ENCODE results near the gene MRPL36. TPM values are rescaled to one million over a fixed set of nuclear protein-coding genes. Genes with fewer than 3 reads are reported as not detected.

The MRPL36 gene
- total RNA-seq, 1 experiment from 2014 or later, result 116 TPM

DNA sequence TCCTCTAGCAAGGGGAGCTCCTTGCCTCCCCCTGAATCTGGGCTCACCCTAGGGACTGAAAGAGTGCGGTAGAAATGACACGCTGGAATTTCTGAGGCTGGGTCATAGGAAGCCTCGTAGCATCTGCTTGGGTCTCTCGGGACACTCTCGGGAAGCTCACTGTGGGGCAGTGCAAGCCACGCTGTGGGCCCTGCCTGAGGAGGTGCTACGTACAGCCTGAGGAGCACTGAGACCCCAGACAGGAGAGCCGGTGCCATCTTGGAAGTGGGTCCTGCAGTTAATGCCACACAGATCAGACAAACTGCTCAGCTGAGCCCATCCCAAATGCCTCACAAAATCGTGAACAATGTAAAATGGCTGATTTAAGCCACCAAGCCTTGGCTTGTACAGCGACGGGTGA is 1.8 kb downstream of the MRPL36 start:
- intact Hi-C loops (cut with micrococcal nuclease), result no loop called here
- DNase-seq (no peak), ATAC-seq (no peak)
- Histone ChIP-seq H3K27me3 (ENCODE audit: low read length) (no peaks in the 10 kb centered on the region), H4K20me1 (ENCODE audit: low read length) (peaks cover 12% of the 10 kb centered on the region; the same call in 1 of the 2 replicates), H3F3A (ENCODE audit: low read length, unreplicated experiment) (no peaks in the 10 kb centered on the region), H3K9me3 (ENCODE audit: low read length) (no peaks in the 10 kb centered on the region), H3K79me2 (ENCODE audit: low read length) (peaks cover 59% of the 10 kb centered on the region), H3K4me2 (ENCODE audit: low read length) (peak overlapping the region; percentile 95; the same call in 1 of the 2 replicates), H3K27ac (ENCODE audit: low read length) (no peak overlapping the region), H2AFZ (ENCODE audit: low read length) (no peak overlapping the region), H3K9ac (ENCODE audit: low read length) (no peak overlapping the region), H3K9me2 (replicated peaks; ENCODE audit: low read length) (no peaks in the 10 kb centered on the region), H3K4me1 (ENCODE audit: insufficient read depth, low read length) (peaks cover 47% of the 10 kb centered on the region), H3K36me3 (ENCODE audit: low read depth, low read length) (peaks cover 20% of the 10 kb centered on the region), H3K4me3 (ENCODE audit: low read length) (peak overlapping the region; percentile 97; the same call in 1 of the 2 replicates)
- no TSS peak for BruUV-seq (replicated peaks)
- CTCF ChIA-PET, result no interaction called here
- TF ChIP-seq EZH2 (IDR thresholded peaks at IDR 0.05; ENCODE audit: low read length, unreplicated experiment) (no peak), EZH2phosphoT487 (IDR thresholded peaks at IDR 0.05; ENCODE audit: borderline replicate concordance, low read length) (no peak)
- TF ChIP-seq, protein P1, sequence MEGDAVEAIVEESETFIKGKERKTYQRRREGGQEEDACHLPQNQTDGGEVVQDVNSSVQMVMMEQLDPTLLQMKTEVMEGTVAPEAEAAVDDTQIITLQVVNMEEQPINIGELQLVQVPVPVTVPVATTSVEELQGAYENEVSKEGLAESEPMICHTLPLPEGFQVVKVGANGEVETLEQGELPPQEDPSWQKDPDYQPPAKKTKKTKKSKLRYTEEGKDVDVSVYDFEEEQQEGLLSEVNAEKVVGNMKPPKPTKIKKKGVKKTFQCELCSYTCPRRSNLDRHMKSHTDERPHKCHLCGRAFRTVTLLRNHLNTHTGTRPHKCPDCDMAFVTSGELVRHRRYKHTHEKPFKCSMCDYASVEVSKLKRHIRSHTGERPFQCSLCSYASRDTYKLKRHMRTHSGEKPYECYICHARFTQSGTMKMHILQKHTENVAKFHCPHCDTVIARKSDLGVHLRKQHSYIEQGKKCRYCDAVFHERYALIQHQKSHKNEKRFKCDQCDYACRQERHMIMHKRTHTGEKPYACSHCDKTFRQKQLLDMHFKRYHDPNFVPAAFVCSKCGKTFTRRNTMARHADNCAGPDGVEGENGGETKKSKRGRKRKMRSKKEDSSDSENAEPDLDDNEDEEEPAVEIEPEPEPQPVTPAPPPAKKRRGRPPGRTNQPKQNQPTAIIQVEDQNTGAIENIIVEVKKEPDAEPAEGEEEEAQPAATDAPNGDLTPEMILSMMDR (conservative IDR thresholded peaks at IDR 0.05; ENCODE audit: low read depth, low read length), result no peak
- POLR2A ChIA-PET (ENCODE audit: unreplicated experiment), result no interaction called here

DNA sequence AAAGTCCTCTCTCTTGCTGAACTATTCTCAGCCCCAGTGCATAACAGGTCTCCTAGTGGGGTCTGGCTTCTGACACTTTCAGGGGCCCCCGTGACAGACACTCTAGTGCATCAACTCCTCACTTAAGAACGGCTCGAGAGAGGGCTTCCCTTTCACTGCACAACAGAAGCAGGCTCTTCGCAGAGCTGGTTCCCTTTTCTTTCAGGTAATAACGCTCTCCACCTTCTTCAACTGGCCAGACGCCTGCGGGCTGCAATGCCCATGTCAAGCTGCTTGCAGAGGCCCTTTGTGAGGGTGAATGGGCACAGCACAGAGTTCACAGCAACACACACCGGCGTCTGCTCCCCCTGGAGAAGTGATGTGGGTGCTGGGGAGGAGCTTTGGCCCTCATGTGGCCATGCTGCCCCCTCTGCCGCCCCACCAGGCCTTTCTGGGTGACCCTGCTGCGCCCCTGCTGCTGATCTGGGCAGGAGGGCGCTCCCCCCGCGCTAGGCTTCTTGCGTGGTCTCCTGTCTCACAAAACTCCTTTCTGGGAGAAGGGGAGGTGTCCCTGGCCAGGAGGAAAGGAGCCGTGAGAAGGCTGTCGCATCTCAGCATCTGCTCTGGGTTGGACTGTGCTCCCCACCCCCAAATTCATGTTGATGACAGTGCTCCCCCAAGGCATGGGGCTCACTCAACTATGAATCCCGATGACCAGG is 2.4 kb downstream of the MRPL36 start:
- H3K9me3 ChIP-seq (ENCODE audit: low read length), result no peaks in the 10 kb centered on the region
- peak overlapping the region; percentile 95; the same call in 1 of the 2 replicates for H3K4me2 ChIP-seq (ENCODE audit: low read length)
- ChIA-PET POLR2A (ENCODE audit: unreplicated experiment) (no interaction called here), CTCF (no interaction called here)
- H3K4me1 ChIP-seq (ENCODE audit: insufficient read depth, low read length), result peaks cover 47% of the 10 kb centered on the region
- H2AFZ ChIP-seq (ENCODE audit: low read length), result no peak overlapping the region
- no TSS peak for BruUV-seq (replicated peaks)
- peaks cover 17% of the 10 kb centered on the region for H3K36me3 ChIP-seq (ENCODE audit: low read depth, low read length)
- no peaks in the 10 kb centered on the region for H3K9me2 ChIP-seq (replicated peaks; ENCODE audit: low read length)
- peaks cover 12% of the 10 kb centered on the region; the same call in 1 of the 2 replicates for H4K20me1 ChIP-seq (ENCODE audit: low read length)
- H3K9ac ChIP-seq (ENCODE audit: low read length), result no peak overlapping the region
- H3K4me3 ChIP-seq (ENCODE audit: low read length), result no peak overlapping the region
- H3F3A ChIP-seq (ENCODE audit: low read length, unreplicated experiment), result no peaks in the 10 kb centered on the region
- H3K79me2 ChIP-seq (ENCODE audit: low read length), result peaks cover 53% of the 10 kb centered on the region
- no peak overlapping the region for H3K27ac ChIP-seq (ENCODE audit: low read length)
- DNase-seq (no peak), ATAC-seq (no peak)
- TF ChIP-seq EZH2phosphoT487 (IDR thresholded peaks at IDR 0.05; ENCODE audit: borderline replicate concordance, low read length), result no peak
- TF ChIP-seq EZH2 (IDR thresholded peaks at IDR 0.05; ENCODE audit: low read length, unreplicated experiment), result no peak
- TF ChIP-seq, protein P1 (conservative IDR thresholded peaks at IDR 0.05; ENCODE audit: low read depth, low read length), result no peak
- intact Hi-C loops (cut with micrococcal nuclease), result no loop called here
- H3K27me3 ChIP-seq (ENCODE audit: low read length), result no peaks in the 10 kb centered on the region

DNA sequence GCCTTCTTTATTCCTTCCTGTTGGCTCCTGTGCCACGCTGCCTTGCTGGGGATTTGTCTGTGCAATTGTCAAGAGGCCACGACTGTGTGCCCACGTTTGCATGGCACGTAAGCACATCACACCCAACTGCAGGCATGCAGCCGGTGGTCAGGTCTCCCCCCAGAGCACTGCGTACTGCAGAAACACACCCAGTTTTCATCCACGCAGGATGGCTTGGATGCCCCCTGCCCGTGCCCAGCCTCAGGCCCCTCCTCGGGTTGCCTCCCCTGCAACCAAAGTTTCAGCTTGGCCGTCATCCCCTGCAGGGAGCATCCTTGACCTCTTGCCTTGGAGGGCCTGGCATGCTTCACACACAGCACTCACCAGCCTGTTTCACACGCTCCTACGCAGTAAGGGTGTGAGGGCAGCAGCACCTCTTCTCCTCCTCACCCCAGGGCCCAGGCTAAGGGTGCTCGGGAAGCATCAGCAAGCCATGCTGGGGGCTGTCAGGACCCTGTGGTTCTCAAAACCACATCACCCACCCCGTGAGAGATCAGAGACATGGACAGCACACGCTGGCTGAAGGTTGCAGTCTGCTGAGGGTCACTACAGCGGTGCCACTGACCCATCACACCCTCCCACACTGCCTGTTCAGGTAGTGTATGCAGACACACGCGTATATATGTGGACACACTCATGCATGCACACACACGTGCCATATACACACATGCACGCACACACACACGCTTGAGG is 3.1 kb downstream of the MRPL36 start:
- H3K9ac ChIP-seq (ENCODE audit: low read length), result no peak overlapping the region
- no peak overlapping the region for H3K27ac ChIP-seq (ENCODE audit: low read length)
- H2AFZ ChIP-seq (ENCODE audit: low read length), result no peak overlapping the region
- H3F3A ChIP-seq (ENCODE audit: low read length, unreplicated experiment), result no peaks in the 10 kb centered on the region
- DNase-seq (no peak), ATAC-seq (no peak)
- intact Hi-C loops (cut with micrococcal nuclease), result no loop called here
- H3K4me1 ChIP-seq (ENCODE audit: insufficient read depth, low read length), result peaks cover 50% of the 10 kb centered on the region
- H3K79me2 ChIP-seq (ENCODE audit: low read length), result peaks cover 46% of the 10 kb centered on the region
- H3K4me3 ChIP-seq (ENCODE audit: low read length), result no peak overlapping the region
- ChIA-PET POLR2A (ENCODE audit: unreplicated experiment) (no interaction called here), CTCF (no interaction called here)
- no peaks in the 10 kb centered on the region for H3K9me3 ChIP-seq (ENCODE audit: low read length)
- peaks cover 17% of the 10 kb centered on the region for H3K36me3 ChIP-seq (ENCODE audit: low read depth, low read length)
- BruUV-seq (replicated peaks), result no TSS peak
- H3K9me2 ChIP-seq (replicated peaks; ENCODE audit: low read length), result no peaks in the 10 kb centered on the region
- TF ChIP-seq EZH2phosphoT487 (IDR thresholded peaks at IDR 0.05; ENCODE audit: borderline replicate concordance, low read length) (no peak), EZH2 (IDR thresholded peaks at IDR 0.05; ENCODE audit: low read length, unreplicated experiment) (no peak)
- TF ChIP-seq, protein P1 (conservative IDR thresholded peaks at IDR 0.05; ENCODE audit: low read depth, low read length), result no peak
- H3K4me2 ChIP-seq (ENCODE audit: low read length), result no peak overlapping the region
- peaks cover 12% of the 10 kb centered on the region; the same call in 1 of the 2 replicates for H4K20me1 ChIP-seq (ENCODE audit: low read length)
- H3K27me3 ChIP-seq (ENCODE audit: low read length), result no peaks in the 10 kb centered on the region
